ENCODE data around the gene CNTNAP5.

Gene CNTNAP5

GRCh38 chr2:124625561-124625960 lies 600.5 kb downstream of the CNTNAP5 start:
- no peak for DNase-seq (ENCODE audit: low spot score)

DNA sequence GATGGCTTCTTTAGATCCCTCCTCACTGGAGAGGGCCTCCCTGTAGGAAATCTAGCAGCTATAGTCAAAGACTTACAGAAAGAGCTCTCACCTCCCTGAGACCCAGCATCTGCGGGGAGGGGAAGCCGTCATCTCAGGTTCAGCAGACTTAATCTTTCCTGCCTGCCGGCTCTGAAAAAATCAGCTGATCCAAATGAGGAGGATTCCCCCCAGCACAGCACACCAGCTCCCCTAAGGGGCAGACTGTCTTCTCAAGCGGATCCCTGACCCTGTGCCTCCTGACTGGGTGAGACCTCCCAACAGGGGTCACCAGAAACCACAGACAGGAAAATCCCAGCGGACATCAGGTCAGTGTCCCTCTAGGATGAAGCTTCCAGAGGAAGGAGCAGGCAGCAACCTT lies 601.9 kb downstream of the CNTNAP5 start:
- no peak for DNase-seq (ENCODE audit: low spot score)

DNA sequence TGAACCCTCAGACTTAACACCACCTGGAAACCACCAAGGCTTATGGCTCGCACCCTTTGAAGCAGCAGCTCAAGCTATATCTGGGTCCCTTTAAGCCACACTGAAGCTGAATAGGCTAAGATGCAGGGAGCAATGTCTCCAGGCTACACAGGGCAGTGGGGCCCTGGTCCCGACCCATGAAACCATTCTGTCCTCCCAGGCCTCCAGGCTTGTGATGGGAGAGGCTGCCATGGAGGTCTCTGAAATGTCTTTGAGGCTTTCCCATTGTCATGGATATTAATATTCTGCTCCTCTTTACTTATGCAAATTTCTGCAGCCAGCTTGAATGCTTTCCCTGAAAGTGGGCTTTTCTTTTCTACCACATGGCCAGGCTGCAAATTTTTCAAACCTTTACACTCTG lies 608.7 kb downstream of the CNTNAP5 start:
- DNase-seq (ENCODE audit: low spot score): no peak

GRCh38 chr2:124639524-124639923 lies 614.4 kb downstream of the CNTNAP5 start:
- no peak for DNase-seq (ENCODE audit: low spot score)

DNA sequence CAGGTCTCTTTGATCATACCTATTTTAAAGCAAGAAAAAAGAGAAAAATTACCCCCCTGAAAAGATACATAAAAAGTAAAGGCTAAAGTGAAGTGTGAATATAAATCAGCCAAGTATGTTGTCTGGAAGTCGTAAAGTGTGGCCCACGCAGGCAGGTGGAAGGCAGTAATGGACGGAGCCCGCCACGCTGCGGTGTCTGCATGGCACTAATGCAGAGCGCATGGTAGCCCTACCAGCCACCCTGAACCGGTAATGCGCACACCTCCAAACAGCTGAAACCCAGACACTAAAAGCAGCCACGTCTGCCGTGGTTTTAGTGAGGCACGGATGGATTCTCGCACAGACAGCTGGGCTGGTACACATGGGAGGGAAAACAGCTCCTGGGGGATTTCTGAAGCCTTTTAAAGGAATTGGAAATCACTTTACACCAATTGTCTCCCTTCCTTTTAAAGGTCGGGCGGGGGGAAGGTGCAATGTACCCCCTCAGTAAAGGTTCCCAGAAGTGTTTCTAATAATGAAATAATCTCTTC lies 615.2 kb downstream of the CNTNAP5 start:
- no peak for DNase-seq (ENCODE audit: low spot score)

DNA sequence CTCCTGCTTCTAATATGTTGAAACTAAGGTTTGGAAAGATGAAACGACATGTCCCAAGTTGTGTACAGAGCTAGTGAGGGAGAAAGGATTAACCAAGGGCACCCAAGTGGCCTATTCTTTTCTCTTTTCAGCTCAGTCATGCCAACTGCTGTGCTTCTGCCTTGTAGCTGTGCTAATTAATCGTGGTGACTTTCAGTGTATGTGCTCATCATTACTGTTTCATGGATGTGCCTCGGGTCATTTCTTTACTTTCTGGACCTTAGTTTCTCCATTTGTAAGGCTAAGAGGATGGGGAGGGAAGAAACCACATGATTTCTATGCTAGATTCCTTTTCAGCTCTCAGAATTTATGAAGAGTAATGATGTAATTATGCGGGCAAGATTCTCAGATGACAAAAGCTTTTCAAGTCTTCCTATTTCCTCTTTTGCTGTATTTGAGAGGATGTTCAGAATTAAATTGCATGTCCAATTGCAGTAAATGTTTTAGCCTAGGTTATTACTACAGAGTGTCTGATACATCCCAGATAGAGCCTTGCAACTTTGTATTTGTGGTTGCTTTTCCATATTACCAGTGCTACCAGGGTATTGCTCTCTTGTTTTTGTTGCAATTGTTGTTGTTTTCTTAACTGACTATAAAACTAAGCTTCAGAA lies 621.2 kb downstream of the CNTNAP5 start:
- no peak for DNase-seq (ENCODE audit: low spot score)

GRCh38 chr2:124647245-124647644 lies 622.2 kb downstream of the CNTNAP5 start:
- DNase-seq (ENCODE audit: low spot score): no peak

DNA sequence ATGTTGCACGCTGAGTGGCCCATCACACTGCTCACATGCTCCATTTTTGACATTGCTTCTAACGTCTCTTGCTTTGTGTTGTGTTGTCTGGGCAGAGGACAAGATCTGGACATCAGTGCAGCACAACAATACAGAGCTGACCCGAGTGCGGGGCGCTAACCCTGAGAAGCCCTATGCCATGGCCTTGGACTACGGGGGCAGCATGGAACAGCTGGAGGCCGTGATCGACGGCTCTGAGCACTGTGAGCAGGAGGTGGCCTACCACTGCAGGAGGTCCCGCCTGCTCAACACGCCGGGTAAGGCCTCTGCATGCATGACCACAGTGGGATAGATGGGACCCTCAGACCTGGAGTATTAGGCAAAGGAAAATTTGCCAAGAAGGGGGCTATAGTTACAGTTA lies 622.6 kb downstream of the CNTNAP5 start:
- DNase-seq (ENCODE audit: low spot score): no peak

GRCh38 chr2:124649001-124649400 lies 623.9 kb downstream of the CNTNAP5 start:
- no peak for DNase-seq (ENCODE audit: low spot score)

DNA sequence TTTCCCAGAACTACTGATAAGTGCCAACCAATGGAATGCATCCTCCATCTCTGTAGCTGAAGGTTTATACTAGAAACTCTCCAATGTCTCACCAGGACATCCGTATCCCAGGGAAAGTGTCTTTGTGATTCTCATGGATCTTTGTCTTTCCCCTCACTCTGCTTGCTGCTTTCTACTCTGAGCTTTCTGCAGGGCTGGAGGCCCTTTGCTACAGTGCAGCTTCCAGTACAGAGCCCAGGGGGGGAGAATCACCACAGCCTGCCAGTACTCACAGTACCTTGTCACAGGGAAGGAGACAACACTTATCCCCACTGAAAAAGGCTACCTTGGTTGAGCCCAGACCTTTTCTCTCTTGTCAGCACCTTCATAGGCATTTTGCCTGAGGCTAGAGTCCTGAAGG lies 627.0 kb downstream of the CNTNAP5 start:
- DNase-seq (ENCODE audit: low spot score): no peak

GRCh38 chr2:124658373-124658772 lies 633.3 kb downstream of the CNTNAP5 start:
- DNase-seq (ENCODE audit: low spot score): no peak

DNA sequence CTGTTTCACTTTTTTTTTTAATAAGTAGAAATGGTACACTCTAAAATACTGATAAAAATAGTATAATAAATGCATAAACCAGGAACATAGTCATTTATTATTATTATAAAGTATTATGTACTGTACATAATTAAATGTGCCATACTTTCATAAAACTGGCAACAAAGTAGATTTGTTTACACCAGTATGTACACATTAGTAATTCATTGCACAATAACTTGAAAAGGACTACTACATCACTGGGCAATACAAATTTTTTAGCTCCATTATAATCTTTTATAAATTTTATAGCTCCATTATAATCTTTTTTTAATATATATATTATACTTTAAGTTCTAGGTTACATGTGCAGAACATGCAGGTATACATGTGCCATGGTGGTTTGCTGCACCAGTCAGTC lies 636.5 kb downstream of the CNTNAP5 start:
- DNase-seq (ENCODE audit: low spot score): no peak

DNA sequence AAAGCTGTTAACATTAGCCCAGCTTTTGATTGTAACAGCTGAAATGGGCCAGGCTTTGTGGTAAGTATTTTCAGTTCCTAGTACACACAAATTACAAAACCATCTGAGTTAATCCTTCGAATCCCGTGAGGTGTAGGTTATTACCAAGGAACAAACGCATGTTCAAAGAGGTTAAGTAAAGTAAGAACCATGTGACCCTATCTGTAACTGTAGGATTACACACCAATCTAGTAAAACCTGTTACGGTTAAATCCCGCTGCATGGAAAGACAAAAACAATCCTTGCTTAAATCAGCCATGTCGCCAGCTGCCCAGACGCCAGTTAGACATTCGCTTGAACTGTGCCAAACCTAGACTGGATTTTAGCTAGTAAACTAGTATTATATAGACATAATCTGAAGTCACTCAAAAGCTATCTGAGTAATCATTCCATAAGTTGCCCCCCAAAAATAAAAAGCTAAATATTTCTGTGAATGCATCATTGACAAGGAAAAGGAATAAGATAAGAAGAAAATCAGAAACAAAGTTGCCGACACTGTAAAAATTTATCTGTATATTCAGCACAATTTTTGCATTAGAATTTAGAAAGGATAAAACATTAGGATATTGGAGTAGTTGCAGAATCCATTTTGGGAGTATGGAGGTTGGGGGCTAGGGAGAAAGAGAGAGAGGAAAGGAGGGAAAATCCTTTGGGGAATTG lies 638.0 kb downstream of the CNTNAP5 start:
- DNase-seq (ENCODE audit: low spot score): no peak

GRCh38 chr2:124663645-124663997 lies 638.5 kb downstream of the CNTNAP5 start:
- no peak for DNase-seq (ENCODE audit: low spot score)

- no peak for DNase-seq (ENCODE audit: low spot score)
These were observed 639.3 kb downstream of the CNTNAP5 start for GRCh38 chr2:124664363-124664762.

DNA sequence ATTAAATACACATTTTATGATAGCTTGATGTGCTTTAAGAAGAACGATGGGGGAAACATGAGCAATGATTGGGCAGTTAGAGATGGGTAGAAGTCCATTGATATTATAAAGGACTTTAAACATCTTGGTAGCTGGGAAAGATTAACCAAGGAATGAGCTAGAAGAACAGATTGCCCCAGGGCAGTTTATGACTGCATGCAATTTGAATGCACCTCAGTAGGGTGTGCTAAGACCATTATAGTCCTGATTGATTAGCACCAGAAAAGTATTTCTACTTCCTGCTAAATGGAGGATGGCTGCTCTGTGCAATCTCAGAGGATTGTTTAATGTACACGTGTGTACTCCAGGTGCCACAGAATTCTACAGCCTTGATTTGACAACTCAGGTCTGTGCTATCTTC lies 641.9 kb downstream of the CNTNAP5 start:
- DNase-seq (ENCODE audit: low spot score): no peak

- no peak for DNase-seq (ENCODE audit: low spot score)
These were observed 643.1 kb downstream of the CNTNAP5 start for GRCh38 chr2:124668161-124668560.

DNA sequence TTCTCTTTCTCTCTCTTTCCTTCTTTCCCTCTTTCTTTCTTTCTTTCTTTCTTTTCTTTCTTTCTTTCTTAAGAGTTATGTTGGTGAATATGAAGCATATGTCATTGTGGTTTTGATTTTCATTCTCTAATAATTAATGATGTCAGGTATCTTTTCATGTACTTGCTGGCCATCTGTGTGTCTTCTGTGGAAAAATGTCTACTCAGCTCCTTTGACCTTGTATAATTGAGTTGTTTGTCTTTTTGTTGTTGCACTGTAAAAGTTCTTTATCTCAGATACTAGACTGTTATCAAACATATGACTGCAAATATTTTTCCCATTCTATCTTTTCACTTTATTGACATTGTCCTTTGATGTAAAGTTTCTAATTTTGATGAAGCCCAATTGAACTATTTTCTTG lies 645.1 kb downstream of the CNTNAP5 start:
- DNase-seq (ENCODE audit: low spot score): no peak

- no peak for DNase-seq (ENCODE audit: low spot score)
These were observed 653.0 kb downstream of the CNTNAP5 start for GRCh38 chr2:124678043-124678442.

DNA sequence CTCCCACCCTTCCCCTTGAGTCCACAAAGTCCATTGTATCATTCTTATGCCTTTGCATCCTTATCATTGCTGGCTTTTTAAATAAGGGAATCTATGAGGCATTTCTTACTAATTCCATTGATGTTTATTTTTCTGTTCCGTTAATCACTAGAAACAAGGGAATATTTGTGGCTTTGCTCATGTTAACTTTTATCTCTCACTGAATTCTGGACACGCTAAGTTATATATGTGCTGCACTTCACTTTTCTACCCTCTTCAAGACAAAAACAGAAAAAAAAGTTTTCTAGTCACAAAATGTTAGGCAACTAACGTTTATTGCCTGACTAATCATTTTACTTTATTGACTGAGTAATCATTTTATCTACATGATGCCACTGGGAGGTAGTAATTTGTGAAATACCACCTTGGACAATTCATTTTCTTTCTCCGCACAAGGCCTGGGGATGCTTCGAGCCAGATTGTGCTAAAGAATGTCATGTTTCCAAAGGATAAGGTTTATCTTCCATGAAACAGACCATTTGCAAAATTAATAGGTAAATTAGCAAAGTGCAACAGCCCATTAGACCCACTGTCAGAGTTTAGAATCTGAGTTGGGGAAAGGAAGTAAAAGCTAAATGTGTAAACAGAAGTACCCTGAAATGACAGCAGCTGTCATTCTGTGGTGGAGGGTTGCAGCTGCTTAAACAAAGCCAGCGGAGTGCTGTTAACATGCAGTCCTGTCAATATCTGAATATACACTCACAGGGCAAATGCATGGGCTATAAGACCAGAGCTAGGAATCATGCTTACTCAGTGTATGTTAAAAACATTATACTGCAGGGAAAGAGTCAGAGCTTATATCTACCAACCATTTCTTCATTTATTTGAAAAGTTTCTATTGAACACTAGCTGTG lies 658.7 kb downstream of the CNTNAP5 start:
- no peak for DNase-seq (ENCODE audit: low spot score)

GRCh38 chr2:124689348-124689747 lies 664.3 kb downstream of the CNTNAP5 start:
- DNase-seq (ENCODE audit: low spot score): no peak

GRCh38 chr2:124692216-124692615 lies 667.1 kb downstream of the CNTNAP5 start:
- DNase-seq (ENCODE audit: low spot score): no peak

GRCh38 chr2:124692707-124693106 lies 667.6 kb downstream of the CNTNAP5 start:
- no peak for DNase-seq (ENCODE audit: low spot score)

Data from Ammon's horn (tissue), 1 donor.